ENCODE measurements around the gene TMEM219.
A peak's percentile ranks its signal among the peaks of the same experiment; 100 is the strongest.

TMEM219 gene

GRCh38 chr16:29915590-29916247, 46.2 kb upstream of the TMEM219 start:
- Histone ChIP-seq H4K91ac (ENCODE audit: low read length) (no peak overlapping the region), H3K79me1 (replicated peaks; ENCODE audit: low read length, poor library complexity, severe bottlenecking) (peaks cover 20% of the 10 kb centered on the region)
- WGBS = 85% methylated on average over 6 of the region's 6 CpGs

GRCh38 chr16:29916979-29917378, 44.9 kb upstream of the TMEM219 start:
- Histone ChIP-seq H3K4me1 (ENCODE audit: control insufficient read depth, insufficient read depth, low read depth, low read length) (peaks cover 2% of the 10 kb centered on the region), H3K9me3 (ENCODE audit: control insufficient read depth, low read length) (no peaks in the 10 kb centered on the region), H2AK5ac (ENCODE audit: low read length, severe bottlenecking) (no peak overlapping the region), H3K27ac (ENCODE audit: low read length, poor library complexity, severe bottlenecking) (no peak overlapping the region), H2AFZ (ENCODE audit: low read depth, low read length) (no peak overlapping the region), H3K9ac (ENCODE audit: low read length) (no peak overlapping the region), H3K27me3 (ENCODE audit: control insufficient read depth in 1 of 2, insufficient read depth in 1 of 2, low read length in 2 of 2) (no peaks in the 10 kb centered on the region), H3K23ac (ENCODE audit: low read length in 2 of 2) (no peak overlapping the region), H3K4me3 (ENCODE audit: insufficient read depth in 1 of 2, low read depth in 1 of 2, low read length in 2 of 2) (no peak overlapping the region), H3K4ac (ENCODE audit: low read depth in 1 of 2, low read length in 2 of 2) (no peak overlapping the region), H3K14ac (ENCODE audit: low read length in 2 of 2) (no peak overlapping the region), H4K8ac (ENCODE audit: low read length) (no peak overlapping the region), H3K18ac (ENCODE audit: low read depth in 1 of 2, low read length in 2 of 2) (no peak overlapping the region), H3K79me1 (replicated peaks; ENCODE audit: low read length, poor library complexity, severe bottlenecking) (peaks cover 23% of the 10 kb centered on the region), H2BK5ac (ENCODE audit: low read depth, low read length, poor library complexity, severe bottlenecking) (no peak overlapping the region), H2BK12ac (ENCODE audit: low read length in 2 of 2) (no peak overlapping the region), H3K4me2 (ENCODE audit: low read length, poor library complexity, severe bottlenecking) (no peak overlapping the region), H3K36me3 (ENCODE audit: control insufficient read depth in 1 of 2, insufficient read depth in 2 of 2, low read depth in 1 of 2, low read length in 2 of 2) (peaks cover 40 to 72% of the 10 kb centered on the region in 2 experiments), H4K91ac (ENCODE audit: low read length) (no peak overlapping the region), H2BK120ac (ENCODE audit: low read depth, low read length) (no peak overlapping the region), H2BK15ac (ENCODE audit: low read depth, poor library complexity, severe bottlenecking) (no peak overlapping the region)
- no peak for DNase-seq
- WGBS = 100% methylated on average over 1 of the region's 1 CpG

More at GRCh38 chr16:29915590-29916247, 46.2 kb upstream of the TMEM219 start:
- H3K27me3 ChIP-seq (ENCODE audit: control insufficient read depth in 1 of 2, insufficient read depth in 1 of 2, low read length in 2 of 2) = no peaks in the 10 kb centered on the region
- no peak overlapping the region for H2AK5ac ChIP-seq (ENCODE audit: low read length, severe bottlenecking)
- H3K9ac ChIP-seq (ENCODE audit: low read length) = no peak overlapping the region
- DNase-seq = peak; percentile 71
- H2BK12ac ChIP-seq (ENCODE audit: low read length in 2 of 2) = no peak overlapping the region
- H2BK15ac ChIP-seq (ENCODE audit: low read depth, poor library complexity, severe bottlenecking) = no peak overlapping the region
- H3K18ac ChIP-seq (ENCODE audit: low read depth in 1 of 2, low read length in 2 of 2) = no peak overlapping the region
- no peak overlapping the region for H2BK5ac ChIP-seq (ENCODE audit: low read depth, low read length, poor library complexity, severe bottlenecking)
- no peak overlapping the region for H3K4me3 ChIP-seq (ENCODE audit: insufficient read depth in 1 of 2, low read depth in 1 of 2, low read length in 2 of 2)
- H3K27ac ChIP-seq (ENCODE audit: low read length, poor library complexity, severe bottlenecking) = no peak overlapping the region
- H3K4me2 ChIP-seq (ENCODE audit: low read length, poor library complexity, severe bottlenecking) = no peak overlapping the region
- H2BK120ac ChIP-seq (ENCODE audit: low read depth, low read length) = no peak overlapping the region
- peaks cover 51 to 62% of the 10 kb centered on the region in 2 experiments for H3K36me3 ChIP-seq (ENCODE audit: control insufficient read depth in 1 of 2, insufficient read depth in 2 of 2, low read depth in 1 of 2, low read length in 2 of 2)
- no peaks in the 10 kb centered on the region for H3K9me3 ChIP-seq (ENCODE audit: control insufficient read depth, low read length)
- H2AFZ ChIP-seq (ENCODE audit: low read depth, low read length) = no peak overlapping the region
- H3K4ac ChIP-seq (ENCODE audit: low read depth in 1 of 2, low read length in 2 of 2) = no peak overlapping the region
- no peak overlapping the region for H3K14ac ChIP-seq (ENCODE audit: low read length in 2 of 2)
- no peak overlapping the region for H3K23ac ChIP-seq (ENCODE audit: low read length in 2 of 2)
- peaks cover 4% of the 10 kb centered on the region for H3K4me1 ChIP-seq (ENCODE audit: control insufficient read depth, insufficient read depth, low read depth, low read length)
- no peak overlapping the region for H4K8ac ChIP-seq (ENCODE audit: low read length)

- no peak overlapping the region for H2BK15ac ChIP-seq (ENCODE audit: low read depth, poor library complexity, severe bottlenecking)
- H3K18ac ChIP-seq (ENCODE audit: low read depth in 1 of 2, low read length in 2 of 2) = no peak overlapping the region
- no peak overlapping the region for H3K4ac ChIP-seq (ENCODE audit: low read depth in 1 of 2, low read length in 2 of 2)
- no peak overlapping the region for H2AFZ ChIP-seq (ENCODE audit: low read depth, low read length)
- no peaks in the 10 kb centered on the region for H3K9me3 ChIP-seq (ENCODE audit: control insufficient read depth, low read length)
- no peak overlapping the region for H2AK5ac ChIP-seq (ENCODE audit: low read length, severe bottlenecking)
- no peaks in the 10 kb centered on the region for H3K27me3 ChIP-seq (ENCODE audit: control insufficient read depth in 1 of 2, insufficient read depth in 1 of 2, low read length in 2 of 2)
- H3K4me2 ChIP-seq (ENCODE audit: low read length, poor library complexity, severe bottlenecking) = no peak overlapping the region
- H3K4me3 ChIP-seq (ENCODE audit: insufficient read depth in 1 of 2, low read depth in 1 of 2, low read length in 2 of 2) = no peak overlapping the region
- no peak overlapping the region for H2BK5ac ChIP-seq (ENCODE audit: low read depth, low read length, poor library complexity, severe bottlenecking)
- peaks cover 24 to 63% of the 10 kb centered on the region in 2 experiments for H3K36me3 ChIP-seq (ENCODE audit: control insufficient read depth in 1 of 2, insufficient read depth in 2 of 2, low read depth in 1 of 2, low read length in 2 of 2)
- no peak overlapping the region for H3K14ac ChIP-seq (ENCODE audit: low read length in 2 of 2)
- peaks cover 11% of the 10 kb centered on the region for H3K4me1 ChIP-seq (ENCODE audit: control insufficient read depth, insufficient read depth, low read depth, low read length)
- no peak overlapping the region for H3K27ac ChIP-seq (ENCODE audit: low read length, poor library complexity, severe bottlenecking)
- no peak overlapping the region for H4K8ac ChIP-seq (ENCODE audit: low read length)
- 96% methylated on average over 5 of the region's 6 CpGs for WGBS
- H2BK120ac ChIP-seq (ENCODE audit: low read depth, low read length) = no peak overlapping the region
- no peak for DNase-seq
- no peak overlapping the region for H2BK12ac ChIP-seq (ENCODE audit: low read length in 2 of 2)
- no peak overlapping the region for H3K23ac ChIP-seq (ENCODE audit: low read length in 2 of 2)
- H3K9ac ChIP-seq (ENCODE audit: low read length) = no peak overlapping the region
- no peak overlapping the region for H4K91ac ChIP-seq (ENCODE audit: low read length)
- H3K79me1 ChIP-seq (replicated peaks; ENCODE audit: low read length, poor library complexity, severe bottlenecking) = peaks cover 24% of the 10 kb centered on the region
Observed at GRCh38 chr16:29920288-29921033, 41.4 kb upstream of the TMEM219 start.

- Histone ChIP-seq H3K79me1 (replicated peaks; ENCODE audit: low read length, poor library complexity, severe bottlenecking) (peaks cover 24% of the 10 kb centered on the region), H2BK5ac (ENCODE audit: low read depth, low read length, poor library complexity, severe bottlenecking) (no peak overlapping the region), H3K9ac (ENCODE audit: low read length) (no peak overlapping the region), H3K18ac (ENCODE audit: low read depth in 1 of 2, low read length in 2 of 2) (no peak overlapping the region), H3K4me2 (ENCODE audit: low read length, poor library complexity, severe bottlenecking) (no peak overlapping the region), H3K27ac (ENCODE audit: low read length, poor library complexity, severe bottlenecking) (no peak overlapping the region), H4K8ac (ENCODE audit: low read length) (no peak overlapping the region), H3K36me3 (ENCODE audit: control insufficient read depth in 1 of 2, insufficient read depth in 2 of 2, low read depth in 1 of 2, low read length in 2 of 2) (peaks cover 24 to 58% of the 10 kb centered on the region in 2 experiments), H2BK120ac (ENCODE audit: low read depth, low read length) (no peak overlapping the region), H3K9me3 (ENCODE audit: control insufficient read depth, low read length) (no peaks in the 10 kb centered on the region), H3K4me3 (ENCODE audit: insufficient read depth in 1 of 2, low read depth in 1 of 2, low read length in 2 of 2) (no peak overlapping the region), H3K23ac (ENCODE audit: low read length in 2 of 2) (no peak overlapping the region), H2AFZ (ENCODE audit: low read depth, low read length) (no peak overlapping the region), H4K91ac (ENCODE audit: low read length) (no peak overlapping the region), H3K4ac (ENCODE audit: low read depth in 1 of 2, low read length in 2 of 2) (no peak overlapping the region), H3K27me3 (ENCODE audit: control insufficient read depth in 1 of 2, insufficient read depth in 1 of 2, low read length in 2 of 2) (no peaks in the 10 kb centered on the region), H3K14ac (ENCODE audit: low read length in 2 of 2) (no peak overlapping the region), H2BK12ac (ENCODE audit: low read length in 2 of 2) (no peak overlapping the region), H2AK5ac (ENCODE audit: low read length, severe bottlenecking) (no peak overlapping the region), H3K4me1 (ENCODE audit: control insufficient read depth, insufficient read depth, low read depth, low read length) (peaks cover 11% of the 10 kb centered on the region), H2BK15ac (ENCODE audit: low read depth, poor library complexity, severe bottlenecking) (no peak overlapping the region)
- DNase-seq = no peak
- whole genome bisulfite sequencing = 98% methylated on average over 2 of the region's 3 CpGs
Observed at GRCh38 chr16:29921034-29921385, 40.9 kb upstream of the TMEM219 start.

All from mesenchymal stem cell (in vitro differentiated cells and primary cell).